Immature natural killer cell (primary cell): ENCODE data around the gene HSPBAP1. TPM values are rescaled to one million over a fixed set of nuclear protein-coding genes. Genes with fewer than 3 reads are reported as not detected.
"Not testable (repeated sequence)": the region's sequence is repeated elsewhere in the genome, so short reads cannot be mapped to it uniquely, and the experiment has no call there.

Source experiments
- DNase-seq, 3 donors: peaks; one replicate each; pipeline ENCODE4 v3.0.0; 2022; ENCODE audit warnings: mixed read lengths in 1 of 3
- H3K27ac Mint-ChIP-seq, 6 donors: one replicate each; pipeline ENCODE4 v1.8.0; 2020; ENCODE audit warnings: mixed read lengths in 6 of 6, mild to moderate bottlenecking in 5 of 6, inconsistent platforms in 4 of 6, moderate library complexity in 3 of 6
- H3K27me3 Mint-ChIP-seq, 3 donors: one replicate each; pipeline ENCODE4 v1.8.0; 2020 to 2021; ENCODE audit warnings: low read depth in 3 of 3, mild to moderate bottlenecking in 3 of 3, mixed read lengths in 3 of 3, moderate library complexity in 3 of 3, inconsistent platforms in 1 of 3
- H3K36me3 Mint-ChIP-seq, 3 donors: one replicate each; pipeline ENCODE4 v1.8.0; 2020; ENCODE audit warnings: mixed read lengths in 3 of 3, inconsistent platforms in 2 of 3, mild to moderate bottlenecking in 2 of 3
- H3K4me1 Mint-ChIP-seq, 2 donors: one replicate each; pipeline ENCODE4 v1.8.0; 2020; ENCODE audit warnings: inconsistent platforms in 2 of 2, mild to moderate bottlenecking in 2 of 2, mixed read lengths in 2 of 2, moderate library complexity in 1 of 2
- H3K4me3 Mint-ChIP-seq, 5 donors: one replicate each; pipeline ENCODE4 v1.8.0; 2020; ENCODE audit warnings: mild to moderate bottlenecking in 5 of 5, mixed read lengths in 5 of 5, inconsistent platforms in 3 of 5, moderate library complexity in 3 of 5
- H3K9me3 Mint-ChIP-seq, 6 donors: one replicate each; pipeline ENCODE4 v1.8.0; 2020; ENCODE audit warnings: mild to moderate bottlenecking in 6 of 6, mixed read lengths in 6 of 6, inconsistent platforms in 4 of 6, moderate library complexity in 3 of 6
- polyA plus RNA-seq, 3 donors: library from polyadenylated mRNA; unstranded; fragments of 300-500 nt; fragmentation: Illumina TruSeq; gene quantifications; one replicate each; pipeline ENCODE4 v1.2.3, GENCODE V29; 2021

Gene HSPBAP1
- polyA plus RNA-seq, 3 donors from 2014 or later: 3.3 to 10.1 (median 7.4) TPM

- Mint-ChIP-seq H3K9me3 (no peaks in the 10 kb centered on the region), H3K27ac (peak overlapping the region in 1 of 6 donors; percentile 25), H3K36me3 (peaks cover 4 to 17% (median 13%) of the 10 kb centered on the region in 3 donors), H3K4me1 (no peaks in the 10 kb centered on the region), H3K4me3 (no peak overlapping the region), H3K27me3 (no peaks in the 10 kb centered on the region)
- DNase-seq: no peak
These were observed 19.6 kb downstream of the HSPBAP1 start for GRCh38 chr3:122773944-122774509.

GRCh38 chr3:122772827-122773226 lies 20.8 kb downstream of the HSPBAP1 start:
- H3K4me1 Mint-ChIP-seq: no peaks in the 10 kb centered on the region
- H3K9me3 Mint-ChIP-seq: no peaks in the 10 kb centered on the region
- no peak overlapping the region for H3K4me3 Mint-ChIP-seq
- no peak for DNase-seq
- no peak overlapping the region for H3K27ac Mint-ChIP-seq
- peaks cover 7 to 23% (median 17%) of the 10 kb centered on the region in 3 donors for H3K36me3 Mint-ChIP-seq
- no peaks in the 10 kb centered on the region for H3K27me3 Mint-ChIP-seq

DNA sequence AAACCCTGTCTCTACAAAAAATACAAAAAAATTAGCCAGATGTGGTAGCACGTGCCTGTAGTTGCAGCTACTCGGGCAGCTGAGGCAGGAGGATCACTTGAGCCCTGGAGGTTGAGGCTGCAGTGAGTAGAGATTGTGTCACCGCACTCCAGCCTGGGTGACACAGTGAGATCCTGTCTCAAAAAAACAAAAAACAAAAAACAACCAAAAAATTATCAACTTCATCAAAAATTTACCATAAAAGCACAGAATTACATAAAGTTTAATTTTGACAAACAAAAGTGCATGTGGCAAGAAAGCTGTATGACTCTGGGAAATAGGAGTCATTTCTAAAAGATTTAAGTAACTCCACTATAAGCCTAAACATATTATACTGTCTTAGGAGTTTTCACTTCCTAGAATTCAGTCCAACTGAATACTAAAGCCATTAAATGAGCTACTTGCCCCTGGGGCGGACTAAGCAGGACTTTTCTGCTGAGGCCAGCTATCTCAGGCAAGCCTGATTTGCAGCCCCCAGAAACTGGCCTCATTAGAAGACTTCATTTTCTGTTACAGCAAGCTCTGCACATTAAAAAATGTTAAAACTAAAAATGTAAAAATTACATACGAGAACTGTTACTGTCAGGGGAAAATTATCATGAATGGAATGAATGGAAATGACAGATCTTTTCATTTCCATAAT lies 23.0 kb downstream of the HSPBAP1 start:
- Mint-ChIP-seq H3K36me3 (peaks cover 12 to 34% (median 17%) of the 10 kb centered on the region in 3 donors), H3K9me3 (no peaks in the 10 kb centered on the region), H3K4me1 (no peaks in the 10 kb centered on the region), H3K4me3 (no peak overlapping the region), H3K27me3 (no peaks in the 10 kb centered on the region), H3K27ac (no peak overlapping the region)
- no peak for DNase-seq

DNA sequence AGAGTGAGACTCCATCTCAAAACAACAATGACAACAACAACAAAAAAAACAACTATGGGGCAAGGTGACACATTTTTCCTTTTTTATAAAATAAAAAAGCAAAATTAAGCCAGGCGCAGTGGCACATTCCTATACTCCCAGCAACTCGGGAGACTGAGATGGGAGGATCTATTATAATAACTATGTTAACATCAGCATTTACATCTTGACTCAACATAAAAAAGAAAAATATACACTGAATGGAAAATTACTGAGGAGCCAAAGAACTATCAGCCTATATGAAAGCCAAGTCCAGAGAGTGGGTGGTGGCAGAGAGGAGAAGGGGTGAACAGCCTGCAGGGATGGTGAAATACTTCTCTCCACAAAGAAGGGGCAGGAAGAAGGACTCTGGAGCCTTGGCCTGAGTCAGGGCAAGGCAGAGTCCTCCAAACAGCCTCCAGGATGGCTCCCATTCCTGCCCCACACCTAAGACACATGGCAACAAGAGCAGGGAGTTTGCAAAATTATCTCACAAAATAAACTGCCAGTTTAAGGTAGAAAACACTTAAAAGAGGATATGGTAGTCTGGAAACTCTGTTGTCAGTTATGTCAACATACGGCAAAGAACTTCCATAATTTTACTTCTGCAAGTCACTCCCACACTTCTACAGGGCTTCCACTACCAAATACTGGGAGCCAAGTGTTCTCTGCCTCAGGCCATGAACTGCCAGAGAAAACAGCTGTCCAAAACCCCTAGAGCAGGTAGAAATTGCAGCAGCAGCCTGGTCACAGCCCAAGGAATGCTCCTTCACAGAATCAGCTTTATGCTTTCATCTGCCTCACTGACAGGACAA lies 25.9 kb downstream of the HSPBAP1 start:
- Mint-ChIP-seq H3K4me3 (no peak overlapping the region), H3K4me1 (peaks cover 0 to 2% of the 10 kb centered on the region in 2 donors), H3K36me3 (peaks cover 12 to 37% (median 17%) of the 10 kb centered on the region in 3 donors), H3K27me3 (no peaks in the 10 kb centered on the region), H3K9me3 (no peaks in the 10 kb centered on the region), H3K27ac (no peak overlapping the region)
- DNase-seq: no peak

GRCh38 chr3:122766430-122766829 lies 27.2 kb downstream of the HSPBAP1 start:
- Mint-ChIP-seq H3K36me3 (peaks cover 12 to 42% (median 23%) of the 10 kb centered on the region in 3 donors), H3K9me3 (no peaks in the 10 kb centered on the region), H3K4me3 (no peak overlapping the region), H3K4me1 (peaks cover 0 to 2% of the 10 kb centered on the region in 2 donors), H3K27ac (no peak overlapping the region), H3K27me3 (no peaks in the 10 kb centered on the region)
- no peak for DNase-seq

- Mint-ChIP-seq H3K4me3 (no peak overlapping the region), H3K4me1 (peaks cover 2 to 5% of the 10 kb centered on the region in 2 donors), H3K27ac (peak overlapping the region in 1 of 6 donors; percentile 17), H3K36me3 (peaks cover 12 to 40% (median 12%) of the 10 kb centered on the region in 3 donors), H3K9me3 (no peaks in the 10 kb centered on the region), H3K27me3 (peaks cover 0 to 1% (median 0%) of the 10 kb centered on the region in 3 donors)
- DNase-seq: no peak
These were observed 33.0 kb downstream of the HSPBAP1 start for GRCh38 chr3:122760453-122761271.

DNA sequence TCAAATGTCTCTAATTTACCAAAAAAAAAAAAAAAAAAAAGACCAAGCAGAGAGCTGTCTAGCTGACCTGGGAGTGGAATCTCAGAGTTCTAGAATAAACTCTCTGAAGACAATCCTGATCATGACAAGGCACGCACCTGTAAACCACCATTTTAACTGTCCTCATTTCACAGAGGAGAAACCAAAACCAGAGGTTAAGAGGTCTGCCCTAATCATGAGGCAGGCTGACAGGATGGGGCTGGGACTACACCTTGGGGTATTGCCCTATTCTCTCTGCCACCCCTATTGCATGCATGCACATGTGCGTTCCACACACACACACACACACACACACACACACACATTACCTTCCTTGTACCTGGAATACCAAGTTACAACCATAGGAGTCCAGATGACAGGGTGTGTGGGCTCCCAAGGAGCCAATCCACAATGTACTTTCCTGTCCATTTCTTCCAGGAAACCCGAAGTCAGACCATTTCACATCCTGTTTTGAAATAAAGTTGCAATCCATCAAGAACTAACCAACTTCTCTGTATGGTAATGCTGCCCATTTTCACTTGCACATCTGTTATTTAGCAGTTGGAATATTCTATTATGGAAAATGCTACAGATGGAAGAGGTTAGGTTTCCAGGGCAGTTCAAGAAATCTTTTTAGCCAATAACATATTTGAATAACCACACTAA lies 34.6 kb downstream of the HSPBAP1 start:
- H3K9me3 Mint-ChIP-seq: no peaks in the 10 kb centered on the region
- peaks cover 17 to 44% (median 22%) of the 10 kb centered on the region in 3 donors for H3K36me3 Mint-ChIP-seq
- no peak overlapping the region for H3K27ac Mint-ChIP-seq
- no peak overlapping the region for H3K4me3 Mint-ChIP-seq
- no peak for DNase-seq
- peaks cover 0 to 1% (median 0%) of the 10 kb centered on the region in 3 donors for H3K27me3 Mint-ChIP-seq
- H3K4me1 Mint-ChIP-seq: peaks cover 2 to 5% of the 10 kb centered on the region in 2 donors

- H3K4me3 Mint-ChIP-seq: no peak overlapping the region
- DNase-seq: no peak
- peaks cover 0 to 2% (median 1%) of the 10 kb centered on the region in 3 donors for H3K27me3 Mint-ChIP-seq
- no peak overlapping the region for H3K27ac Mint-ChIP-seq
- no peaks in the 10 kb centered on the region for H3K9me3 Mint-ChIP-seq
- H3K36me3 Mint-ChIP-seq: peaks cover 25 to 53% (median 41%) of the 10 kb centered on the region in 3 donors
- peaks cover 0 to 5% of the 10 kb centered on the region in 2 donors for H3K4me1 Mint-ChIP-seq
These were observed 38.1 kb downstream of the HSPBAP1 start for GRCh38 chr3:122755491-122755890.

DNA sequence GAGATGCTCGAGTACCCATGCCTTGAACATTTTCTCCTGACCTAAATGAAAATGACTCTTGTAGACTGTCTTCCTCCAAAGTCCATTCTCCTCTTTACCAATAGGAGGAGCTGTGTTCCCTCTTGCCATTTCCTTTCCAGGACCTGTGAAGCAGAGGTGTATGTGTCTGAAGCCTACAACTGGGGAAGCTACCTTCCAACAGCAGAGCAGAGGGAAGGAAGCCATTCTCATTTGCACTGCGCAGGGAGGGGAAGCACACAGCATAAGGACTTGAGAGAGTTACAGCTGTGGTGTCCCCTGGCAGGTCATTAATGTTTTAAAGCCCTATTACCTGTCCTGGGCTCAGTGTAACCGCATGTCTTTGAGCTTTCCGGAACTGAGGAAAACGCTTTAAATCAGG lies 38.7 kb downstream of the HSPBAP1 start:
- DNase-seq: peak; percentile 24 to 38 (median 29)
- peaks cover 0 to 5% of the 10 kb centered on the region in 2 donors for H3K4me1 Mint-ChIP-seq
- H3K27me3 Mint-ChIP-seq: peaks cover 0 to 2% (median 1%) of the 10 kb centered on the region in 3 donors
- H3K4me3 Mint-ChIP-seq: no peak overlapping the region
- no peak overlapping the region for H3K27ac Mint-ChIP-seq
- H3K36me3 Mint-ChIP-seq: peaks cover 25 to 53% (median 41%) of the 10 kb centered on the region in 3 donors
- no peaks in the 10 kb centered on the region for H3K9me3 Mint-ChIP-seq

DNA sequence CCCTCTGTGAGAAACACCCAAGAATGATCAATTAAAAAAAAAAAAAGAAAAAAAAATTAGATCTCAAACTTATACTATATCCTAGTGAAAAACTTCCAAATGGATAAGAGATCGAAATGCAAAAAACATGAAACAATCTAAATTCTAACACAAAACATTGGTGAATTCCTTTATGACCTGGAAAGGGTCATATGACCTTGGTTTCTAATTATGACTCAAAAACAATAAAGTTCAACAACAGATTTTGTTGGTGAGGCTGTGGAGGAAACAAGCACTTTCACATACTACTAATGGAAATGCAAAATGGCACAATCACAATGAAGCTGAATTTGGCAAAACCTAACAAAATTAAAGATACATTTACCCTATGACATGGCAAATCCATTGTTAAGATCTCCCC lies 45.3 kb downstream of the HSPBAP1 start:
- H3K9me3 Mint-ChIP-seq: no peaks in the 10 kb centered on the region
- H3K27me3 Mint-ChIP-seq: peaks cover 0 to 2% (median 0%) of the 10 kb centered on the region in 3 donors
- H3K27ac Mint-ChIP-seq: no peak overlapping the region
- H3K4me3 Mint-ChIP-seq: no peak overlapping the region
- peaks cover 15 to 34% (median 33%) of the 10 kb centered on the region in 3 donors for H3K36me3 Mint-ChIP-seq
- no peak for DNase-seq
- H3K4me1 Mint-ChIP-seq: no peaks in the 10 kb centered on the region

DNA sequence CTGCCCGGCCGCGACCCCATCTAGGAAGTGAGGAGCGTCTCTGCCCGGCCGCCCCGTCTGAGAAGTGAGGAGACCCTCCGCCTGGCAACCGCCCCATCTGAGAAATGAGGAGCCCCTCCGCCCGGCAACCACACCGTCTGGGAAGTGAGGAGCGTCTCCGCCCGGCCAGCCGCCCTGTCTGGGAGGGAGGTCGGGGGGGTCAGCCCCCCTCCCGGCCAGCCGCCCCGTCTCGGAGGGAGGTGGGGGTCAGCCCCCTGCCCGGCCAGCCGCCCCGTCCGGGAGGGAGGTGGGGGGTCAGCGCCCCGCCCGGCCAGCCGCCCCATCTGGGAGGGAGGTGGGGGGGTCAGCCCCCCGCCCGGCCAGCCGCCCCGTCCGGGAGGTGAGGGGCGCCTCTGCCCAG lies 46.3 kb downstream of the HSPBAP1 start:
- not testable (repeated sequence) for H3K9me3 Mint-ChIP-seq, H3K4me3 Mint-ChIP-seq, DNase-seq, H3K27me3 Mint-ChIP-seq, H3K27ac Mint-ChIP-seq, H3K4me1 Mint-ChIP-seq
- H3K36me3 Mint-ChIP-seq: peaks cover 17 to 34% (median 33%) of the 10 kb centered on the region in 3 donors

DNA sequence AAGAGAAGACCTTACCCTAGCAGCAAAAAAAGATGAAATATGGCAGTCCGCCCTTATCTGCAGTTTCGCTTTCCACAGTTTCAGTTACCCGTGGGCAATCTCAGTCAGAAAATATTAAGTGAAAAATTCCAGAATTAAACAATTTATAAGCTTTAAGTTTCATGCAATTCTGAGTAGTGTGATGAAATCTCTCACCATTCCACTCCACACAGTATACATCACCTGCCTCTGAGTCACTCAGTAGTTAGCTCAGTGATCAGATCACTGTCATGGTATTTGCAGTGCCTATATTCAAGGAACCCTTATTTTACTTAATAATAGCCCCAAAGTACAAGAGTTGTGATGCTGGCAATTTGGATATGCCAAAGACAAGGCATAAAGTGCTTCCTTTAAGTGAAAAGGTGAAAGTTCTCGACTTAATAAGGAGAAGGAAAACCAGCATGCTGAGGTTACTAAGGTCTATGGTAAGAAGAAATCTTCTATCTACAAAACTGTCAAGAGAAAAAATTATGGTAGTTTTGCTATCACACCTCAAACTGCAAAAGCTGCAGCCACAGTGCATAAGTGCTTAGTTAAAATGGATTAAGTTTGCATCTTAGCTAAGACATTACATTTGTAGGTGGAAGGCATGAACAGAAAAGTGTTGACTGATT lies 48.1 kb downstream of the HSPBAP1 start:
- H3K4me3 Mint-ChIP-seq: no peak overlapping the region
- DNase-seq: no peak
- H3K27ac Mint-ChIP-seq: no peak overlapping the region
- peaks cover 0 to 8% of the 10 kb centered on the region in 2 donors for H3K4me1 Mint-ChIP-seq
- no peaks in the 10 kb centered on the region for H3K27me3 Mint-ChIP-seq
- no peaks in the 10 kb centered on the region for H3K9me3 Mint-ChIP-seq
- H3K36me3 Mint-ChIP-seq: peaks cover 29 to 41% (median 37%) of the 10 kb centered on the region in 3 donors
